ENCODE measurements around the gene KIF2A.

GRCh38 chr5:62263401-62263800, 42.6 kb upstream of the KIF2A start:
- TF ChIP-seq CTCF (IDR thresholded peaks at IDR 0.05; ENCODE audit: low read length) (no peak), EZH2 (optimal IDR thresholded peaks at IDR 0.05; ENCODE audit: low read depth, low read length) (no peak), EZH2phosphoT487 (IDR thresholded peaks at IDR 0.05; ENCODE audit: low read length) (no peak)

Measured in MM.1S (cell line).